Type B pancreatic cell (in vitro differentiated cells): Measurements from ENCODE around the gene ANK3. TPM values are rescaled to one million over a fixed set of nuclear protein-coding genes. Genes with fewer than 3 reads are reported as not detected.

ENCODE experiments used
- DNase-seq: peaks from one replicate; pipeline ENCODE4 v3.0.0; 2021; ENCODE audit warnings: mixed read lengths; ENCODE audit not compliant: unreplicated experiment; ENCODE audit errors: extremely low spot score
- H3K27ac Mint-ChIP-seq: 2 replicates; pipeline ENCODE4 v1.8.0; 2021; ENCODE audit warnings: mild to moderate bottlenecking, mixed read lengths
- H3K27me3 Mint-ChIP-seq: 2 replicates; pipeline ENCODE4 v1.8.0; 2021; ENCODE audit warnings: mixed read lengths
- H3K36me3 Mint-ChIP-seq: 2 replicates; pipeline ENCODE4 v1.8.0; 2021; ENCODE audit warnings: mixed read lengths
- H3K4me1 Mint-ChIP-seq: one replicate; pipeline ENCODE4 v1.8.0; 2021; ENCODE audit warnings: mixed read lengths; ENCODE audit not compliant: unreplicated experiment
- H3K4me3 Mint-ChIP-seq: 2 replicates; pipeline ENCODE4 v1.8.0; 2021; ENCODE audit warnings: mild to moderate bottlenecking, mixed read lengths
- H3K9me3 Mint-ChIP-seq: 2 replicates; pipeline ENCODE4 v1.8.0; 2021; ENCODE audit warnings: mixed read lengths
- total RNA-seq: library from RNA; stranded (reverse); gene quantifications from 2 replicates; pipeline ENCODE4 v1.2.1, GENCODE V29; 2021; ENCODE audit warnings: low replicate concordance
- TF ChIP-seq, protein P1 (sequence below): fragments of 200-600 bp; sonication (generic); conservative IDR thresholded peaks from 2 replicates; pipeline ENCODE4 v1.5.0; 2021; ENCODE audit warnings: antibody characterized with exemption, mild to moderate bottlenecking

ANK3 gene
- total RNA-seq, 1 donor from 2014 or later: 90.2 TPM

DNA sequence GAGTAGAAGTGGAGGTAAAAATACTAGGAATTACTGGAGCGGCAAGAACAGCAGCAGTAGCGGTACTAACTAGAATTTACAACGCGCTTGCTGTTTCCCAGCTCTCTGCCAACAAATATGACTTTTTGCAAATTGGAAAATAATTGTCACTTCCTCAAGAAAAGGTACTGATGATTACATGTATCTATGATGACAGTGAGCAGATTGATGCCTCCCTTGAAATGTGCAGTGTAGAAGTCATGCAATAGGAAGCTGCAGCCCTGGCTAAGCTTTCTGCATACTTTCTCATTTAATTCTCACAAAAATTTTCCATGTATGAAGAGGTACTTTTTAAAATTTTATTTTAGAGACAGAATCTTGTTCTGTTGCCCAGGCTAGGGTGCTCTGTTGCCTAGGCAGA lies 49.9 kb downstream of the ANK3 start:
- TF ChIP-seq, protein P1, sequence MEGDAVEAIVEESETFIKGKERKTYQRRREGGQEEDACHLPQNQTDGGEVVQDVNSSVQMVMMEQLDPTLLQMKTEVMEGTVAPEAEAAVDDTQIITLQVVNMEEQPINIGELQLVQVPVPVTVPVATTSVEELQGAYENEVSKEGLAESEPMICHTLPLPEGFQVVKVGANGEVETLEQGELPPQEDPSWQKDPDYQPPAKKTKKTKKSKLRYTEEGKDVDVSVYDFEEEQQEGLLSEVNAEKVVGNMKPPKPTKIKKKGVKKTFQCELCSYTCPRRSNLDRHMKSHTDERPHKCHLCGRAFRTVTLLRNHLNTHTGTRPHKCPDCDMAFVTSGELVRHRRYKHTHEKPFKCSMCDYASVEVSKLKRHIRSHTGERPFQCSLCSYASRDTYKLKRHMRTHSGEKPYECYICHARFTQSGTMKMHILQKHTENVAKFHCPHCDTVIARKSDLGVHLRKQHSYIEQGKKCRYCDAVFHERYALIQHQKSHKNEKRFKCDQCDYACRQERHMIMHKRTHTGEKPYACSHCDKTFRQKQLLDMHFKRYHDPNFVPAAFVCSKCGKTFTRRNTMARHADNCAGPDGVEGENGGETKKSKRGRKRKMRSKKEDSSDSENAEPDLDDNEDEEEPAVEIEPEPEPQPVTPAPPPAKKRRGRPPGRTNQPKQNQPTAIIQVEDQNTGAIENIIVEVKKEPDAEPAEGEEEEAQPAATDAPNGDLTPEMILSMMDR: no peak
- Mint-ChIP-seq H3K27ac (no peak overlapping the region), H3K4me3 (no peak overlapping the region), H3K27me3 (no peaks in the 10 kb centered on the region), H3K9me3 (no peaks in the 10 kb centered on the region), H3K4me1 (peaks cover 9% of the 10 kb centered on the region), H3K36me3 (peaks cover 3% of the 10 kb centered on the region)
- DNase-seq: no peak

DNA sequence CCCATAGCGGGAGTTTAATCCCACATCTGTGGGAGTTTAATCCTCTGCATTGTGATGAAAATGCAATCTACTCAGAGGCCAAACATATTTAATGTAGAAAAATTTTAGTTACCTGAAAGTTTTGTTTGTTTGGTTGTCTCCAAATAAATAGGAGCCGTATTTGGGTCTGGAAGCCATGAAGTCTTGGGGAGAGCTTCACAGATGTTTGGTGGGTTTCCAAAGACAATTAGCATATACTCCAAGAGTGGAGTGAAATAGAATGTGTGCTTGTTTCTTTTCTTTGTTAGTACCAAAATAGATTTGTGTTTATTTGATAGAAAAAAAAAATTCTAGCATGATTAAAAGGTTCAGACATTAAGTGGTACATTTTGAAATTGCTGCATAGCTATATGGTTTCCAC lies 50.9 kb downstream of the ANK3 start:
- no peaks in the 10 kb centered on the region for H3K9me3 Mint-ChIP-seq
- DNase-seq: no peak
- H3K4me1 Mint-ChIP-seq: peaks cover 9% of the 10 kb centered on the region
- no peak overlapping the region for H3K27ac Mint-ChIP-seq
- TF ChIP-seq, protein P1: no peak
- no peak overlapping the region for H3K4me3 Mint-ChIP-seq
- H3K36me3 Mint-ChIP-seq: peaks cover 3% of the 10 kb centered on the region
- H3K27me3 Mint-ChIP-seq: no peaks in the 10 kb centered on the region

DNA sequence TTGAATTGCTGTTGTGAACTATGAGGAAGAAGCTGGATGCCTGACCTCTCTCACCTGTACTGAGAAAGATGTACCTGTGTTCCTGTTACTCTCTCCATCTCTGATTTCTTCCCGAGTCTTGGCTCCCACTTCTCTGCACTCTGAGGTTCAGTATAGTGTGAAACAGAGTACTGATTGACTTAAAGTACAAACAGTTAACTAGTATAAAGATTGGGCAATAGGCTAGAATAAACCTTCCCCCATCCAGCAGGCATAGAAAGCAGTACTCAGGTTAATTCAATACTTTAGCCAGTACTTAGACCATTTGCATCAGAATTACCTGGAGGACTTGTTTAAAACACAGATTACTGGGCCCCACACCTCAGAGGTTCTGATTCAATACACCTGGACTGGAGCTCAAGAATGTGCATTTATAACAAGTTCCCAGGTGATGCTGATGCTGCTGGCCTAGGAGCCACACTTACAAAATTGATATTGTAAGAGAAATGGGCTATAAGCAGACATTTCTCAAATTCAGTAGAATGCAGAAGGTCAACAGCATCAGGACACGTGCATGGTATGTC lies 51.6 kb downstream of the ANK3 start:
- no peak for DNase-seq

DNA sequence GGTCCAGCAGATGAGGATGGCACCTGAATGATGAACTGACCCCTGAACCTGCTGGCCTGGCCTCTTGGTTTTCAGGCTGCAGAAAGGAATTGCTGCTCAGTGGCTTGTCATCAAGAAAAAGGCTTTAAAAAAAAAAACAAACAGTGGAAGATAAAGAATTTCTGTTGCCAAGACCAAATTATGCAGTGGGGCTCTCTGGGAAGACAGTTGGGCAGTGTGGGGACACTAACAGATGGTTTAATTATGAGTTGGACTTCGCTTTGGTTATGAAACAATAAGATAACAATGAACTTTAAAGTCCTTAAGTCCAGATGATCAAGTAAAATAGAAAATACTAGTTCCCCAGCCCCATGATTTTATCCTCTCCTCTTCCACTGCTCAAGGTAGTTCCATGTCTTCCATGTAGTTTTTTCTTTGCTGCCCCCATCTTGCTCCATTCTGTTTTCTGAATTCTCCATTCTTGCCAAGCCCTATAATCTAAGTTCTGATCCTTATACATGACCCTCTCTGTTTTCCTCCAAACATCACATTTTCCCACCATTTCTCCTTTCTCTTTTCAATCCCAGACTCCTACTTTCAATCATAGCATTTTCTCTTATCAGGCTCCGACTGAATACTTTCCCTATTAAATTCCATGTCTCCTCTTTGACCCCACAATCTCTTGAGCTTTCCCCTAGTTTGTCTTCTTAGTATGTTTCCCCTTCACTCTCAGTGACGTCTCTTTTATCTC lies 52.6 kb downstream of the ANK3 start:
- Mint-ChIP-seq H3K36me3 (peaks cover 3% of the 10 kb centered on the region), H3K27ac (no peak overlapping the region), H3K4me3 (no peak overlapping the region), H3K4me1 (peaks cover 9% of the 10 kb centered on the region), H3K9me3 (no peaks in the 10 kb centered on the region), H3K27me3 (no peaks in the 10 kb centered on the region)
- TF ChIP-seq, protein P1: no peak
- no peak for DNase-seq

More for the DNA sequence above, 51.6 kb downstream of the ANK3 start:
- TF ChIP-seq, protein P1: no peak
- Mint-ChIP-seq H3K9me3 (no peaks in the 10 kb centered on the region), H3K36me3 (peaks cover 3% of the 10 kb centered on the region), H3K4me1 (peaks cover 9% of the 10 kb centered on the region), H3K4me3 (no peak overlapping the region), H3K27me3 (no peaks in the 10 kb centered on the region), H3K27ac (no peak overlapping the region)

DNA sequence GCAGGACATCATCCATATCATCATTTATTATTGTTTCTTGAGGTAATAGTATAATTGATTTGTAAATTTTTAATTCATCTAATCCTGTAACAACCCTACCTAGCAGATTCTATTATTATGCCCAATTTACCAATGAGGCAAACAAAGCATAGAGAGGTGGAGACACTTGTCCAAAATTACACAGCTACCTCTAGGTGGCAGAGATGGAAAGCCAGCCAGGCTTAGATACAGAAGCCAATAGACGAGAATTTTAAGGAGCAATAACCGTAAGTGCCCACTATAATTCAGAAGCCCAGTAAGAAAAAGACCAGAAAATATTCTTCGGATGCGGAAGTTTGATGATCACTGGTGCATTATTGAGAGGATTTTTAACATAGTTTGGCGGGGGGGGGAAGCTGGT lies 54.0 kb downstream of the ANK3 start:
- TF ChIP-seq, protein P1: no peak
- H3K27me3 Mint-ChIP-seq: no peaks in the 10 kb centered on the region
- peaks cover 9% of the 10 kb centered on the region for H3K4me1 Mint-ChIP-seq
- no peaks in the 10 kb centered on the region for H3K9me3 Mint-ChIP-seq
- DNase-seq: no peak
- no peak overlapping the region for H3K27ac Mint-ChIP-seq
- H3K36me3 Mint-ChIP-seq: peaks cover 3% of the 10 kb centered on the region
- no peak overlapping the region for H3K4me3 Mint-ChIP-seq
